Stomach (tissue), 9 donors: ENCODE results near the gene KTN1. TPM values are rescaled to one million over a fixed set of nuclear protein-coding genes. Genes with fewer than 3 reads are reported as not detected.

Experiments used
- DNase-seq, 2 donors: peaks; one replicate each; pipeline versions ENCODE4 v3.0.0 to v3.0.0-alpha.2; 2013 to 2019
- H3K27ac ChIP-seq, 5 donors: fragments of 200-600 bp in 4 of 5; sonication (generic) in 4 of 5; one replicate each; pipeline ENCODE4 v1.5.1; 2013 to 2019; ENCODE audit warnings: mild to moderate bottlenecking in 1 of 5, moderate library complexity in 1 of 5
- H3K27me3 ChIP-seq, 3 donors: fragments of 200-600 bp; sonication (generic); one replicate each; pipeline ENCODE4 v1.5.1; 2017 to 2019; ENCODE audit warnings: mixed run types in 1 of 3
- H3K36me3 ChIP-seq, 4 donors: fragments of 200-600 bp; sonication (generic); 1 replicate in 3 of 4; 2 replicates in 1 of 4; pipeline ENCODE4 v1.5.1; 2016 to 2019
- H3K4me1 ChIP-seq, 4 donors: fragments of 200-600 bp; sonication (generic); one replicate each; pipeline ENCODE4 v1.5.1; 2016 to 2019
- H3K4me3 ChIP-seq, 4 donors: fragments of 200-600 bp; sonication (generic) in 3 of 4; one replicate each; pipeline ENCODE4 v1.5.1; 2016 to 2019; ENCODE audit warnings: mild to moderate bottlenecking in 1 of 4
- H3K9me3 ChIP-seq, 4 donors: fragments of 200-600 bp; sonication (generic); one replicate each; pipeline ENCODE4 v1.5.1; 2016 to 2019
- CTCF ChIP-seq, 7 experiments: fragments of 450-650 bp in 4 of 7; fragments of 200-600 bp in 3 of 7; sonication (generic) in 3 of 7; IDR thresholded peaks; one replicate each; pipeline ENCODE4 v1.5.1; 2016 to 2019; ENCODE audit warnings: antibody characterized with exemption in 7 of 7, control low read depth in 2 of 7, mild to moderate bottlenecking in 1 of 7
- EP300 ChIP-seq: sonication (generic); formaldehyde crosslinking; IDR thresholded peaks from one replicate; pipeline ENCODE4 v1.6.1; 2017; ENCODE audit warnings: antibody characterized with exemption
- POLR2A ChIP-seq, 4 donors: fragments of 450-650 bp; IDR thresholded peaks; one replicate each; pipeline ENCODE4 v1.6.1; 2016; ENCODE audit warnings: antibody characterized with exemption in 4 of 4, control low read depth in 2 of 4, mild to moderate bottlenecking in 1 of 4, moderate library complexity in 1 of 4
- POLR2AphosphoS5 ChIP-seq, 3 donors: sonication (generic); formaldehyde crosslinking; IDR thresholded peaks; one replicate each; pipeline ENCODE4 v1.6.1; 2016; ENCODE audit warnings: antibody characterized with exemption in 3 of 3
- WGBS, 5 donors: extraction: QIAGEN DNeasy Blood & Tissue Kit in 3 of 5; methylation state at CpG; one replicate each; pipeline versions ENCODE4 v1.1.5 to v1.1.7; 2013 to 2018; 5-methylcytosine and 5-hydroxymethylcytosine counted together
- intact Hi-C: fragments of 100-400 bp; cut with DNase I; formaldehyde crosslinking; loops from one replicate; pipeline ENCODE4 v1.15.1; 2023; ENCODE audit warnings: low total_unique reads
- polyA plus RNA-seq, 3 donors: library from polyadenylated mRNA; stranded (reverse); fragments of 200-250 nt; gene quantifications; one replicate each; pipeline ENCODE4 v1.2.3, GENCODE V29; 2013
- total RNA-seq, 5 donors: library from RNA; depleted of rRNA; stranded (reverse); fragments of >200 nt; gene quantifications; one replicate each; pipeline versions ENCODE4 v1.1.0 to v1.2.3, GENCODE V29; 2014 to 2016
- donor health status: healthy with polysubstance abuse.
- donor health status: Bipolar disorder and iron deficiency.
- donor health status: healthy.

The KTN1 gene
- total and polyA plus RNA-seq, 8 donors = 43.3 to 123 (median 81.2) TPM

- TF ChIP-seq CTCF (IDR thresholded peaks at IDR 0.05) (no peak), POLR2A (IDR thresholded peaks at IDR 0.05) (no peak)
- no peaks in the 10 kb centered on the region for H3K4me1 ChIP-seq
- WGBS, 5 donors = 82 to 96% (median 88%) methylated on average over 5 of the region's 5 CpGs
- H3K9me3 ChIP-seq = no peaks in the 10 kb centered on the region
- no peaks in the 10 kb centered on the region for H3K27me3 ChIP-seq
- H3K4me3 ChIP-seq = no peak overlapping the region
- no peaks in the 10 kb centered on the region for H3K36me3 ChIP-seq
- DNase-seq = peak in 1 of 2 donors; percentile 30
- intact Hi-C loops = no loop called here
- H3K27ac ChIP-seq = no peak overlapping the region
Observed at GRCh38 chr14:55697414-55697861, 117.4 kb downstream of the KTN1 start.

GRCh38 chr14:55698051-55698450 lies 118.0 kb downstream of the KTN1 start:
- WGBS, 5 donors = 47 to 79% (median 58%) methylated on average over 4 of the region's 4 CpGs
- H3K4me1 ChIP-seq = no peaks in the 10 kb centered on the region
- no peaks in the 10 kb centered on the region for H3K27me3 ChIP-seq
- peak in 1 of 2 donors; percentile 16 for DNase-seq
- TF ChIP-seq POLR2A (IDR thresholded peaks at IDR 0.05) (no peak), CTCF (IDR thresholded peaks at IDR 0.05) (no peak), POLR2AphosphoS5 (IDR thresholded peaks at IDR 0.05) (no peak), EP300 (no peak)
- no peak overlapping the region for H3K4me3 ChIP-seq
- no peak overlapping the region for H3K27ac ChIP-seq
- no peaks in the 10 kb centered on the region for H3K9me3 ChIP-seq
- no peaks in the 10 kb centered on the region for H3K36me3 ChIP-seq
- intact Hi-C loops = no loop called here

- no peaks in the 10 kb centered on the region for H3K36me3 ChIP-seq
- H3K9me3 ChIP-seq = no peaks in the 10 kb centered on the region
- H3K27ac ChIP-seq = no peak overlapping the region
- H3K4me3 ChIP-seq = no peak overlapping the region
- no peak for TF ChIP-seq EP300
- TF ChIP-seq CTCF (IDR thresholded peaks at IDR 0.05) = no peak
- TF ChIP-seq POLR2A (IDR thresholded peaks at IDR 0.05) = no peak
- TF ChIP-seq POLR2AphosphoS5 (IDR thresholded peaks at IDR 0.05) = no peak
- DNase-seq = no peak
- H3K27me3 ChIP-seq = no peaks in the 10 kb centered on the region
- intact Hi-C loops = no loop called here
- H3K4me1 ChIP-seq = no peaks in the 10 kb centered on the region
- 87 to 94% (median 91%) methylated on average over 7 of the region's 7 CpGs for WGBS, 5 donors
Observed at GRCh38 chr14:55699131-55700057, 119.4 kb downstream of the KTN1 start.

GRCh38 chr14:55701638-55702037 lies 121.6 kb downstream of the KTN1 start:
- Histone ChIP-seq H3K27me3 (no peaks in the 10 kb centered on the region), H3K36me3 (no peaks in the 10 kb centered on the region), H3K4me1 (peaks cover 3 to 13% (median 9%) of the 10 kb centered on the region in 4 donors), H3K27ac (no peak overlapping the region), H3K9me3 (no peaks in the 10 kb centered on the region), H3K4me3 (no peak overlapping the region)
- no peak for DNase-seq
- WGBS, 5 donors = 89 to 100% (median 96%) methylated on average over 1 of the region's 1 CpG
- intact Hi-C loops = no loop called here
- no peak for TF ChIP-seq POLR2A (IDR thresholded peaks at IDR 0.05)
- no peak for TF ChIP-seq CTCF (IDR thresholded peaks at IDR 0.05)
- no peak for TF ChIP-seq POLR2AphosphoS5 (IDR thresholded peaks at IDR 0.05)
- TF ChIP-seq EP300 = no peak
